ENCODE results near the gene TNXB. TPM values are rescaled to one million over a fixed set of nuclear protein-coding genes. Genes with fewer than 3 reads are reported as not detected.
"Not testable (repeated sequence)": the region's sequence is repeated elsewhere in the genome, so short reads cannot be mapped to it uniquely, and the experiment has no call there.

The TNXB gene
- total and polyA plus RNA-seq, 5 donors: 77.9 to 182 (median 111) TPM

DNA sequence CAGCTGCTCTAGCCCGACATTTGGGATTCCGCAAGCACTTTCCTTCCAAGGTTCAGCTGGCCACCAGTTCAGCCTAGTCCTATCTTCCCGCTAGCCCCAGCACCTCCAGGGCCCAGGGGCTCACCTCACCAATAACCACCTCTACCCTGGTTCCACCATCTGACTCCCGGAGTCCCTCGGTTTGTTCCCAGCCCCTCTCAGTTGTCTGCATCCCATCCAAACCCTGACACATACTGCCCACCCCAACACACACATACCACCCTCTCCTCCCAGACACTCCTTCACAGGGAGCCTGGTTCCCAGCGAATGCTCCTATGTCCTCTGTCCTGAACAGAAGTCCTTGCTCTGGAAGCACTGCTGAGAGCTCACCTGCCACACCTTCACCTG is 418 bp downstream of the TNXB start:
- 22% methylated on average over 6 of the region's 6 CpGs for WGBS
- intact Hi-C loops (cut with DNase I): no loop called here
- DNase-seq (no peak), ATAC-seq (peak; percentile 0 to 1)
- H3K27ac ChIP-seq (ENCODE audit: low read length): peak overlapping the region; percentile 96
- H3K9me3 ChIP-seq (ENCODE audit: control insufficient read depth, low read length): no peaks in the 10 kb centered on the region
- peaks cover 42% of the 10 kb centered on the region for H3K4me1 ChIP-seq (ENCODE audit: control insufficient read depth, insufficient read depth, low read length)
- H3K27me3 ChIP-seq (ENCODE audit: control insufficient read depth, insufficient read depth): no peaks in the 10 kb centered on the region
- H3K4me3 ChIP-seq (ENCODE audit: low read length): peak overlapping the region; percentile 46

DNA sequence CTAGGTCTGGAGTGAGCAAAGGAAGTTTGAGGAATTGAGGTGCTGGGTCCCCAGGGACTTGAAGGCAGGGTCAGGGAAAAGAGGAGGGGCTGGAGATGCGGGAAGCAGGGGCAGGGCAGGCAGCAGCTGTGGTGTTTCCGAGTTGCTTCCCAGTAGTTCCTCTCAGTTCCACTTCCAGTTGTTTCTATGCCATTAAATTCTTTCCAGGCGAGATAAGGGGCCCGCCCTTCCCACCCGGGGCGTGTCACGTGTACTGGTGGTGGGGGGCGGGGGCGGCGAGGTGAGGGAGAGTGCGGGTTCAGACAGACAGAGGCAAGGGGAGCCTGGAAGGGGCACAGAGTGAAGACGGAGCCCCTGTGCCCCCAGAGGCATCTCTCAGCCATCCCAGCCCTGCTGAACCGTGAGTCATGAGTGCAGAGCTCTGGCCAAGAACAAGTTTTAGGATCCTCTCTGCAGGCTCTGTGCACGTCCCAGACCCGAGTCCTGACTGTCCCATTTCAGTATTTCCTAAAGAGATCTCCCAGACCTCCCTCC is 977 bp downstream of the TNXB start:
- WGBS: 2% methylated on average over 15 of the region's 15 CpGs
- Histone ChIP-seq H3K27me3 (ENCODE audit: control insufficient read depth, insufficient read depth) (no peaks in the 10 kb centered on the region), H3K27ac (ENCODE audit: low read length) (peak overlapping the region; percentile 96), H3K4me3 (ENCODE audit: low read length) (peak overlapping the region; percentile 46), H3K9me3 (ENCODE audit: control insufficient read depth, low read length) (no peaks in the 10 kb centered on the region), H3K4me1 (ENCODE audit: control insufficient read depth, insufficient read depth, low read length) (peaks cover 36% of the 10 kb centered on the region)
- ATAC-seq (peak; percentile 71 to 79), DNase-seq (peak; percentile 84 to 92 (median 92))
- intact Hi-C loops (cut with DNase I): no loop called here

DNA sequence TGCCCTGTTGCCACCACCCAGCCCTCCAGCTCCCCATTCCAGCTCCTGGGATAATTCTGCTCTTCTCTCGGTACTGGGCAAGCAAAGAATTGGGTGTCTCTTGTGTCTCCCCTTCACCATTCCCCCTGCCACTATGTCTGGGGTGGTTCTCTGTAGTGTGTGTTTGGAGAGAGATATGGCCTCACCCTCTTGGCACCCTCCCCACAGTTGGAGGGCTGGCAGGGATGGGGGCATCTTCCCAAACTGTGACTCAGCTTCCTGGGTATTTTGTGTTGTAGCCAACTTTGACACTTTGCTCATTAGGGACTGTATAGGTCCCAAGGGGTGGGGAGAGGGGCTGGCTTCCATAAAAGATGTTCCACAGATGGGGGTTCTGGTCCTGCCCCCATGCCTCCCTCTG is 1.7 kb downstream of the TNXB start:
- Histone ChIP-seq H3K4me3 (ENCODE audit: low read length) (peak overlapping the region; percentile 46), H3K27me3 (ENCODE audit: control insufficient read depth, insufficient read depth) (no peaks in the 10 kb centered on the region), H3K4me1 (ENCODE audit: control insufficient read depth, insufficient read depth, low read length) (peaks cover 35% of the 10 kb centered on the region), H3K9me3 (ENCODE audit: control insufficient read depth, low read length) (no peaks in the 10 kb centered on the region), H3K27ac (ENCODE audit: low read length) (peak overlapping the region; percentile 96)
- DNase-seq (peak in 2 of 3 donors; percentile 65 to 71), ATAC-seq (peak; percentile 4 to 17)
- 63% methylated on average over 1 of the region's 1 CpG for WGBS
- intact Hi-C loops (cut with DNase I): no loop called here

DNA sequence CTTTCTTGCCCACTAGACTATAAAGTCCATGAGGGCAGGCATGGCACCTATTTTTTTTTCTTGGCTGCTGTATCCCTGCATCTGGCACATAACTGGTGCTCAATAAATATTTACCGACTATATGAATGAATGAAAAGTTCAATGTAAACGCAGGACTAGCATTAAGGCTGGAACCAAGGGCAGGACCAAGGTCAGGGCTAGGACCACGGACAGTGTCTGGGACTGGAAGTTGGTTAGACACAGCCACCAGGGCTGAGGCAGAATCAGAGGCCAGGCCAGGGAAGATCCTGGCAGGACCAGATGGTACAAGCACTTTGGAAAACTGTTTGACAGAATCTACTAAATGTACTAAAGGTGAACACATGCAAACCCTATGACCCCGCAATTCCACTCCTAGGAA is 3.7 kb downstream of the TNXB start:
- Histone ChIP-seq H3K27me3 (ENCODE audit: control insufficient read depth, insufficient read depth) (no peaks in the 10 kb centered on the region), H3K4me1 (ENCODE audit: control insufficient read depth, insufficient read depth, low read length) (peaks cover 21% of the 10 kb centered on the region), H3K27ac (ENCODE audit: low read length) (no peak overlapping the region), H3K9me3 (ENCODE audit: control insufficient read depth, low read length) (no peaks in the 10 kb centered on the region), H3K4me3 (ENCODE audit: low read length) (no peak overlapping the region)
- WGBS: 74% methylated on average over 4 of the region's 4 CpGs
- DNase-seq (peak in 1 of 3 donors; percentile 22), ATAC-seq (no peak)
- intact Hi-C loops (cut with DNase I): no loop called here

DNA sequence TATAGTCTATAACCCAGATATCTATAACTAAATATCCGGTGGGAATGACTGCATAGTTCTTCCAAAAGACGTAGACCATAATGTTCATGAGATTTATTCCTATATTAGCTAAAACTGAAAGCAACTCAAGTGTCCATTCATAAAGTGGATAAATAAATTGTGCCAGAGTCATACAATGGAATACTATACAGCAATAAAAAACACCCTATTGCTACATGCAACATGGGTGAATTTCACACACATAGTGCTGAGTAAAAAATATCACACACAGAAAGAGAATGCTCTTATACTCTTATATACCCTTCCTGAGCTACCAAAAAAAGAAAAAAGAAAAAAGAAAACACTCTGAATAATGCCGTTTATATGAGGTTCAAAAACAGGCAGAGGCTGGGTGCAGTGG is 6.9 kb downstream of the TNXB start:
- no peak for ATAC-seq
- intact Hi-C loops (cut with DNase I): no loop called here
- H3K4me1 ChIP-seq (ENCODE audit: control insufficient read depth, insufficient read depth, low read length): peaks cover 13% of the 10 kb centered on the region
- H3K4me3 ChIP-seq (ENCODE audit: low read length): no peak overlapping the region
- H3K27ac ChIP-seq (ENCODE audit: low read length): no peak overlapping the region
- 90% methylated on average over 3 of the region's 3 CpGs for WGBS
- H3K27me3 ChIP-seq (ENCODE audit: control insufficient read depth, insufficient read depth): no peaks in the 10 kb centered on the region
- no peak for DNase-seq
- no peaks in the 10 kb centered on the region for H3K9me3 ChIP-seq (ENCODE audit: control insufficient read depth, low read length)

DNA sequence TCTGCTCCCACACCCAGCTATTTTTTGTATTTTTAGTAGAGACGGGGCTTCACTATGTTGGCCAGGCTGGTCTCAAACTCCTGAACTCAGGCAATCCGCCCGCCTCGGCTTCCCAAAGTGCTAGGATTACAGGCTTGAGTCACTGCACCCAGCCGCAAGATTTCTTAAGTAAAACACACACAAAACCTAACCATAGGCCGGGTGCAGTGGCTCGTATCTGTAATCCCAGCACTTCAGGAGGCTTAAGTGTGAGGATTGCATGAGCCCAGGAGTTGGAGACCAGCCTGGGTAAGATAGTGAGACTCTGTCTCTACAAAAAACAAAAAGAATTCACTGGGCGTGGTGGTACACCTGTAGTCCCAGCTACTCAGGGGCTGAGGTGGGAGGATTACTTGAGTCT is 8.9 kb downstream of the TNXB start:
- intact Hi-C loops (cut with DNase I); DNase-seq: not testable (repeated sequence)

DNA sequence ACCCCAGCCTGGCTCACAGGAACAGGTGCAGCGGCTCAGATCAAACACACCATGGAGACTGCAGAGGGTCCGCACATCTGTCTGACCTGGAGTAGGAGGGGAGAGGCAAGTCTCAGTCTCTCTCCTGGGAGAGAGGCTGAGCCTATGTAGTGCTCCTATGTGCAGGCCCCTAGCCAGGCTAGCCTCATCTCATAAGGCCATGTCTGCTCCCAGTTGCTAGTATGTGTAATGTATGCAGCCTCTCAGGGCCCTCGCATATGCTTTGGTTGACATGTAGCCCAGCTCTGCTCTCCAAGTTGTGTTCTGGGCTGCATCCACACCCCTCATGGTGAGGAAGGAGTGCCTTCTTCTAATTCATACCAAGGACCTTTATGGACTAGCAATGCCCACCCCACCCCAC is 11.8 kb downstream of the TNXB start:
- H3K4me1 ChIP-seq (ENCODE audit: control insufficient read depth, insufficient read depth, low read length): peaks cover 3% of the 10 kb centered on the region
- DNase-seq: no peak
- H3K27me3 ChIP-seq (ENCODE audit: control insufficient read depth, insufficient read depth): no peaks in the 10 kb centered on the region
- no peak overlapping the region for H3K4me3 ChIP-seq (ENCODE audit: low read length)
- 98% methylated on average over 3 of the region's 3 CpGs for WGBS
- ATAC-seq: no peak
- intact Hi-C loops (cut with DNase I): loop anchor here in 1 of 4 donors (10.0 kb wide), 1 partner anchor 53 kb away; no protein-coding TSS in a partner anchor
- H3K27ac ChIP-seq (ENCODE audit: low read length): no peak overlapping the region
- no peaks in the 10 kb centered on the region for H3K9me3 ChIP-seq (ENCODE audit: control insufficient read depth, low read length)

More for the DNA sequence above, 8.9 kb downstream of the TNXB start:
- H3K4me3 ChIP-seq (ENCODE audit: low read length); H3K4me1 ChIP-seq (ENCODE audit: control insufficient read depth, insufficient read depth, low read length); H3K27me3 ChIP-seq (ENCODE audit: control insufficient read depth, insufficient read depth); ATAC-seq; H3K9me3 ChIP-seq (ENCODE audit: control insufficient read depth, low read length); H3K27ac ChIP-seq (ENCODE audit: low read length): not testable (repeated sequence)
- 86% methylated on average over 8 of the region's 8 CpGs for WGBS

DNA sequence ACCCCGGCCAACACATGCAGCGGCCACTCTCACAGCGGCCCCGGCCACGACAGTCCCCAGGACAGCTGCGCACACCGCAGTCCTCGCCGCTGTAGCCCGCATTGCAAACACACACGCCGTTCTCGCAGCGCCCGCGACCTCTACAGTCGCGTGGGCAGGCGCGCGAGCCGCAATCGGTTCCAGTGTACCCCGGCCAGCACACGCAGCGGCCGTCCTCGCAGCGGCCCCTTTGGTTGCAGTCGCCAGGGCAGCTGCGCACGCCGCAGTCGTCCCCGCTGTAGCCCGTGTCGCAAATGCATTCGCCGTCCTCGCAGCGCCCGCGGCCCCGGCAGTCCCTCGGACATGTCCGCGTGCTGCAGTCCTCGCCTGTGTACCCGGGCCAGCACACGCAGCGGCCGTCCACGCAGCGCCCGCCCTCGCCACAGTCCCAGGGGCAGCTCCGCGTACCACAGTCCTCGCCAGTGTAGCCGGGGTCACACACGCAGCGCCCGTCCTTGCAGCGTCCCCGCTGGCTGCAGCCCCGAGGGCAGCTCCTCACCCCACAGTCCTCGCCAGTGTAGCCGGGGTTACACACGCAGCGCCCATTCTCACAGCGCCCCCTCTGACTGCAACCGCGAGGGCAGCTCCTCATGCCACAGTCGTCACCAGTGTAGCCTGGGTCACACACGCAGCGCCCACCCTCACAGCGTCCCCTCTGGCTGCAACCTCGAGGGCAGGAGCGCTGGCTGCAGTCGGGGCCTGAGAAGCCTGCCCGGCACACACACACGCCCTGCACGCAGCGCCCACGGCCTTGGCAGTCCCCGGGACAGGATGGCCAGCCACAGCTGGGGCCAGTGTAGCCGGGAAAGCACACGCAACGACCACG is 12.5 kb downstream of the TNXB start:
- Histone ChIP-seq H3K4me3 (ENCODE audit: low read length) (no peak overlapping the region), H3K27me3 (ENCODE audit: control insufficient read depth, insufficient read depth) (no peaks in the 10 kb centered on the region), H3K9me3 (ENCODE audit: control insufficient read depth, low read length) (no peaks in the 10 kb centered on the region), H3K4me1 (ENCODE audit: control insufficient read depth, insufficient read depth, low read length) (peaks cover 3% of the 10 kb centered on the region), H3K27ac (ENCODE audit: low read length) (no peak overlapping the region)
- WGBS: 54% methylated on average over 90 of the region's 90 CpGs
- peak in 1 of 2 donors; percentile 4 for ATAC-seq
- intact Hi-C loops (cut with DNase I): loop anchor here in 1 of 4 donors (10.0 kb wide), 1 partner anchor 52 kb away; no protein-coding TSS in a partner anchor
- DNase-seq: peak in 2 of 3 donors; percentile 64 to 65

DNA sequence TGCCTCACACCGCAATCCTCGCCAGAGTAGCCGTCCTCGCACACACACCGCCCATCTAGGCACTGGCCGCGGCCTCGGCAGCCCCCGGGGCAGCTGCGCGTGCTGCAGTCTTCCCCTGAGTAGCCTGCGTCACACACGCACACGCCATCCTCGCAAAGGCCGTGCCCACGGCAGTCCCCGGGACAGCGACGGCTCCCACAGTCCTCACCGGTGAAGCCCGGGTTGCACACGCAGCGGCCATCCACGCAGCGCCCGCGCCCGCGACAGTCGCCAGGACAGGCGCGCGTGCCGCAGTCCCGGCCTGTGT is 13.1 kb downstream of the TNXB start:
- DNase-seq: peak in 1 of 3 donors; percentile 58
- Histone ChIP-seq H3K4me3 (ENCODE audit: low read length) (no peak overlapping the region), H3K9me3 (ENCODE audit: control insufficient read depth, low read length) (no peaks in the 10 kb centered on the region), H3K27ac (ENCODE audit: low read length) (no peak overlapping the region), H3K4me1 (ENCODE audit: control insufficient read depth, insufficient read depth, low read length) (peaks cover 3% of the 10 kb centered on the region), H3K27me3 (ENCODE audit: control insufficient read depth, insufficient read depth) (no peaks in the 10 kb centered on the region)
- no peak for ATAC-seq
- intact Hi-C loops (cut with DNase I): loop anchor here in 1 of 4 donors (10.0 kb wide), 1 partner anchor 51 kb away; no protein-coding TSS in a partner anchor
- WGBS: 57% methylated on average over 36 of the region's 36 CpGs

DNA sequence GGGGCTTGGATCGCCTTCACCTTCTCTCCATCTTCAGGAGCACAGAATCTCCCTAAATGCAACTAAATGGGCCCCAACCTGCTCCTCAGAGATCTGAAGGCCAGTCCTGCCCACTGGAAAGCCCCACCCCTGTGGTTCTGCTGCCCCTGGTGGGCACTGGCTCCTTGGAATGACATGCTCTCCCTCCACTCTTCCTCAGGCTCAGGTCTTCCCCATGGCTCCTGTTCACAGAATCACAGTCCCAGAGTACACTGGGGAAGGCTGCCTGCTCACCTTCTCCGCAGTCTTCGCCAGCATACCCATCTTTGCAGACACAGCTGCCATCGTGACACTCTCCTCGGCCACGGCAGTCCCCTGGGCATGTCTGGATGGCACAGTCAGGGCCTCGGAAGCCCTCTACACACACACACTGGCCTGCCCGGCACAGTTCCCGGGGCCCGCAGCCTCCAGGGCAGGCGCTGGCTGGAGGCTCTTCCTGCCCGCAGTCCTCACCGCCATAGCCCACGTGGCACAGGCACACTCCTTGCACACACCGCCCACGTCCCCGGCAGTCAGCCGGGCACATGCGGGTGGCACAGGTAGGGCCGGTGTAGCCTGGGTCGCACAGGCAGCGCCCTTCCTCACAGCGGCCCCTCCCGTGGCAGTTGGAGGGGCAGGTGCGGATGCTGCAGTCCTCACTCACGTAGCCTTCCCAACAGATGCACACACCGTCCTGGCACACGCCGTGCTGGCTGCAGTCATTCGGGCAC is 13.6 kb downstream of the TNXB start:
- peaks cover 3% of the 10 kb centered on the region for H3K4me1 ChIP-seq (ENCODE audit: control insufficient read depth, insufficient read depth, low read length)
- peak in 1 of 2 donors; percentile 1 for ATAC-seq

More for the DNA sequence above, 13.6 kb downstream of the TNXB start:
- 77% methylated on average over 30 of the region's 30 CpGs for WGBS
- H3K9me3 ChIP-seq (ENCODE audit: control insufficient read depth, low read length): no peaks in the 10 kb centered on the region
- H3K27ac ChIP-seq (ENCODE audit: low read length): no peak overlapping the region
- intact Hi-C loops (cut with DNase I): loop anchor here in 1 of 4 donors (10.0 kb wide), 1 partner anchor 51 kb away; no protein-coding TSS in a partner anchor
- DNase-seq: peak in 1 of 3 donors; percentile 58
- no peak overlapping the region for H3K4me3 ChIP-seq (ENCODE audit: low read length)
- no peaks in the 10 kb centered on the region for H3K27me3 ChIP-seq (ENCODE audit: control insufficient read depth, insufficient read depth)
